Right ventricle myocardium superior (tissue), 1 donor: ENCODE data around the gene CADPS2. TPM values are rescaled to one million over a fixed set of nuclear protein-coding genes. Genes with fewer than 3 reads are reported as not detected.
A peak's percentile ranks its signal among the peaks of the same experiment; 100 is the strongest.

Source experiments
- ATAC-seq: fragments of 200-7000 bp; cut with Tn5 transposase; one replicate; pipeline ENCODE4 v1.9.1; 2020; ENCODE audit warnings: mild to moderate bottlenecking; ENCODE audit not compliant: poor library complexity
- DNase-seq: peaks from one replicate; pipeline ENCODE4 v3.0.0-alpha.2; 2020
- intact Hi-C: fragments of 100-400 bp; cut with DNase I; formaldehyde crosslinking; loops from one replicate; pipeline ENCODE4 v1.11.2; 2022
- total RNA-seq: library from RNA; stranded (reverse); fragmentation: NEBNext Ultra II Directional; extraction: Animal tissue kit (Norgen Biotek cat#: 25700); gene quantifications from one replicate; pipeline ENCODE4 v1.2.1, GENCODE V29; 2021
- donor health status: DM: no; HTN: yes; CAD: no; lungs with severe emphysema.

Gene CADPS2
- total RNA-seq, 1 donor from 2014 or later = 20.3 TPM

- DNase-seq = peak; percentile 37
- ATAC-seq = no peak
- intact Hi-C loops = no loop called here
Observed at GRCh38 chr7:122316467-122317388, 569.5 kb downstream of the CADPS2 start.

- ATAC-seq (no peak), DNase-seq (no peak)
- intact Hi-C loops = no loop called here
Observed at GRCh38 chr7:122315507-122316466, 570.5 kb downstream of the CADPS2 start.

- intact Hi-C loops = no loop called here
- ATAC-seq (no peak), DNase-seq (no peak)
Observed at GRCh38 chr7:122314284-122314683, 572.0 kb downstream of the CADPS2 start.

GRCh38 chr7:122312789-122313188 lies 573.5 kb downstream of the CADPS2 start:
- no peak for ATAC-seq
- intact Hi-C loops = no loop called here
- DNase-seq = no peak

GRCh38 chr7:122311734-122312450 lies 574.4 kb downstream of the CADPS2 start:
- DNase-seq = no peak
- ATAC-seq = no peak
- intact Hi-C loops = no loop called here

- DNase-seq = no peak
- no peak for ATAC-seq
- intact Hi-C loops = no loop called here
Observed at GRCh38 chr7:122311050-122311700, 575.1 kb downstream of the CADPS2 start.

GRCh38 chr7:122310119-122311021 lies 575.9 kb downstream of the CADPS2 start:
- no peak for ATAC-seq
- peak; percentile 38 for DNase-seq
- intact Hi-C loops = no loop called here

GRCh38 chr7:122309421-122309820 lies 576.8 kb downstream of the CADPS2 start:
- ATAC-seq (no peak), DNase-seq (no peak)
- intact Hi-C loops = no loop called here

GRCh38 chr7:122307228-122307621 lies 579.0 kb downstream of the CADPS2 start:
- intact Hi-C loops = no loop called here
- ATAC-seq (no peak), DNase-seq (no peak)

GRCh38 chr7:122306320-122307227 lies 579.7 kb downstream of the CADPS2 start:
- DNase-seq (no peak), ATAC-seq (no peak)
- intact Hi-C loops = no loop called here

- intact Hi-C loops = no loop called here
- DNase-seq (peak; percentile 40), ATAC-seq (peak; percentile 15)
Observed at GRCh38 chr7:122305475-122306319, 580.6 kb downstream of the CADPS2 start.

- intact Hi-C loops = no loop called here
- DNase-seq = no peak
- no peak for ATAC-seq
Observed at GRCh38 chr7:122304996-122305421, 581.3 kb downstream of the CADPS2 start.

GRCh38 chr7:122304319-122304975 lies 581.8 kb downstream of the CADPS2 start, which contains the start of gene FEZF1:
Gene FEZF1 (minus strand): TSS chr7:122304750. CDS start chr7:122304437, 313 bp downstream.
- DNase-seq (no peak), ATAC-seq (no peak)

GRCh38 chr7:122303531-122304318 lies 582.5 kb downstream of the CADPS2 start:
- no peak for DNase-seq
- ATAC-seq = no peak
- intact Hi-C loops = no loop called here

More at GRCh38 chr7:122304319-122304975, 581.8 kb downstream of the CADPS2 start, which contains the start of gene FEZF1:
- intact Hi-C loops = no loop called here
